Measurements from ENCODE around the gene ZFP64.

DNA sequence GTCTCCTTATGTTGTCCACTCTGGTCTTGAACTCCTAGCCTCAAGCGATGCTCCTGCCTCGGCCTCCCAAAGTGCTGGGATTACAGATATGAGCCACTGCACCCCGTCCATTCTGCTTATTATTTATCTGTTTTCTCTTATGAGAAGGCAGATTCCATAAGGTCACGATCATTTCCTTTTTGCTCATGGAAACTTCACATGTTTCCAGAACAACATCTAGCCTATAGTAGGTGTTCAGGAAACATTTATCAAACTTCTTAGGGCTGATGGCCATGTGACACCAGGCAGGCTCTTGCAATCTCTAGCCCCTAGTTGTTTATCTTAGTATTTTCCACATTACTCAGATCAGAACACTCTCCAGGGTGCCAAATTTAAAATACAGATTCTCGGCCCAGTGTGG, 61.2 kb downstream of the ZFP64 start:
- no peak for TF ChIP-seq POLR2A (IDR thresholded peaks at IDR 0.05)
- TF ChIP-seq, protein P1, sequence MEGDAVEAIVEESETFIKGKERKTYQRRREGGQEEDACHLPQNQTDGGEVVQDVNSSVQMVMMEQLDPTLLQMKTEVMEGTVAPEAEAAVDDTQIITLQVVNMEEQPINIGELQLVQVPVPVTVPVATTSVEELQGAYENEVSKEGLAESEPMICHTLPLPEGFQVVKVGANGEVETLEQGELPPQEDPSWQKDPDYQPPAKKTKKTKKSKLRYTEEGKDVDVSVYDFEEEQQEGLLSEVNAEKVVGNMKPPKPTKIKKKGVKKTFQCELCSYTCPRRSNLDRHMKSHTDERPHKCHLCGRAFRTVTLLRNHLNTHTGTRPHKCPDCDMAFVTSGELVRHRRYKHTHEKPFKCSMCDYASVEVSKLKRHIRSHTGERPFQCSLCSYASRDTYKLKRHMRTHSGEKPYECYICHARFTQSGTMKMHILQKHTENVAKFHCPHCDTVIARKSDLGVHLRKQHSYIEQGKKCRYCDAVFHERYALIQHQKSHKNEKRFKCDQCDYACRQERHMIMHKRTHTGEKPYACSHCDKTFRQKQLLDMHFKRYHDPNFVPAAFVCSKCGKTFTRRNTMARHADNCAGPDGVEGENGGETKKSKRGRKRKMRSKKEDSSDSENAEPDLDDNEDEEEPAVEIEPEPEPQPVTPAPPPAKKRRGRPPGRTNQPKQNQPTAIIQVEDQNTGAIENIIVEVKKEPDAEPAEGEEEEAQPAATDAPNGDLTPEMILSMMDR (IDR thresholded peaks at IDR 0.05): no peak
